WERI-Rb-1 (cell line): ENCODE results near the gene HPX.

ENCODE experiments used
- DNase-seq: peaks from one replicate; pipeline ENCODE4 v3.0.0-alpha.2; 2020
- H3K27ac ChIP-seq: fragments of 250-450 bp; sonication (Bioruptor Pico); 2 replicates; pipeline ENCODE4 v1.5.1; 2020; ENCODE audit warnings: mild to moderate bottlenecking, moderate library complexity
- H3K27me3 ChIP-seq: fragments of 250-450 bp; sonication (Bioruptor Pico); 2 replicates; pipeline ENCODE4 v1.5.1; 2021; ENCODE audit warnings: mild to moderate bottlenecking, low read depth, moderate library complexity; ENCODE audit not compliant: insufficient read depth, severe bottlenecking
- H3K36me3 ChIP-seq: fragments of 250-450 bp; sonication (Bioruptor Pico); 2 replicates; pipeline ENCODE4 v1.5.1; 2020; ENCODE audit warnings: mild to moderate bottlenecking, moderate library complexity
- H3K4me3 ChIP-seq: 2 replicates; pipeline ENCODE4 v1.5.1; 2011; ENCODE audit warnings: low read depth, mild to moderate bottlenecking, control low read depth, low read length
- H3K9me3 ChIP-seq: fragments of 250-450 bp; sonication (Bioruptor Pico); 2 replicates; pipeline ENCODE4 v1.5.1; 2021; ENCODE audit warnings: mild to moderate bottlenecking, moderate library complexity; ENCODE audit not compliant: severe bottlenecking
- TF ChIP-seq, protein P1 (sequence below): IDR thresholded peaks from 2 replicates; pipeline ENCODE4 v1.5.1; 2011; ENCODE audit warnings: low read depth, mild to moderate bottlenecking, control low read depth, inconsistent platforms, low read length

HPX gene

DNA sequence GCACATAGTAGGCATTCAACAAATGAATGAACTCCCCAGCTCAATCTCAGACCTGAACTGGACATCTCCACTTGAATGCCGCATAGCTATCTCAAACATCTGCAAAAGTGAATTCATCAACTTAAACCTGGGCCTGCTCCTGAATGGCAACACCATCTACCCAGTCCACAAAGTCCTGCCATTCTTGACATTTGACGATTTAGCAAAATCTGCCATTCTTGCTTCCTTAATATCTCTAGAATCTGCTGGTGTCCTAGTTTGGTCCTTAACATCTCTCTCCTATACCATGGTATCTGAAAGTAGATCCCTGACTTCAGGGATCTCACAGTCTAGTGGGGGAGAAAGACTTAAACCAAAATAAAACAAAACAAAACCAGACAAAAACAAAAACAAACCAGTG lies 12.4 kb upstream of the HPX start:
- H3K27me3 ChIP-seq: no peaks in the 10 kb centered on the region
- H3K4me3 ChIP-seq: no peak overlapping the region
- no peak overlapping the region for H3K27ac ChIP-seq
- no peak for DNase-seq
- TF ChIP-seq, protein P1, sequence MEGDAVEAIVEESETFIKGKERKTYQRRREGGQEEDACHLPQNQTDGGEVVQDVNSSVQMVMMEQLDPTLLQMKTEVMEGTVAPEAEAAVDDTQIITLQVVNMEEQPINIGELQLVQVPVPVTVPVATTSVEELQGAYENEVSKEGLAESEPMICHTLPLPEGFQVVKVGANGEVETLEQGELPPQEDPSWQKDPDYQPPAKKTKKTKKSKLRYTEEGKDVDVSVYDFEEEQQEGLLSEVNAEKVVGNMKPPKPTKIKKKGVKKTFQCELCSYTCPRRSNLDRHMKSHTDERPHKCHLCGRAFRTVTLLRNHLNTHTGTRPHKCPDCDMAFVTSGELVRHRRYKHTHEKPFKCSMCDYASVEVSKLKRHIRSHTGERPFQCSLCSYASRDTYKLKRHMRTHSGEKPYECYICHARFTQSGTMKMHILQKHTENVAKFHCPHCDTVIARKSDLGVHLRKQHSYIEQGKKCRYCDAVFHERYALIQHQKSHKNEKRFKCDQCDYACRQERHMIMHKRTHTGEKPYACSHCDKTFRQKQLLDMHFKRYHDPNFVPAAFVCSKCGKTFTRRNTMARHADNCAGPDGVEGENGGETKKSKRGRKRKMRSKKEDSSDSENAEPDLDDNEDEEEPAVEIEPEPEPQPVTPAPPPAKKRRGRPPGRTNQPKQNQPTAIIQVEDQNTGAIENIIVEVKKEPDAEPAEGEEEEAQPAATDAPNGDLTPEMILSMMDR: no peak
- H3K9me3 ChIP-seq: no peaks in the 10 kb centered on the region
- peaks cover 67% of the 10 kb centered on the region for H3K36me3 ChIP-seq

DNA sequence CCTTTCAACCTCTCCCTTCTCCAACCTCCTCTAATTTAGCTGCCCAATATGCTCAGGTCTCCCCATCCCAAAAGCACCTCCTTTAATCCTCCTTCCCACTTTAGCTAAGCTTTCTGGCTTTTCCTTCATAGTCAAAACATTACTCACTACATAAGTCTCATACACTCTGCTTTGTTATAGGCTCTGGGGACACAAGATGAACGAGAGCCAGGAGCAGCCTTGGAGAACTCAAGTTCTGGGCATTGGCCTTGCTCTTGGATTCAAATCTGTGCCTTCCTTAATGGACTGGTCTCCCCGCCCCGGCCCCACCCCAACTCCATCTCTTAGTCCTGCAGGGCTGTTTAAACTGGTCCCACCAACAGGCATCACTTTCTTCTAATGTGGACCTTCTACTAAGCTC lies 11.4 kb upstream of the HPX start:
- H3K4me3 ChIP-seq: no peak overlapping the region
- no peak overlapping the region for H3K27ac ChIP-seq
- no peaks in the 10 kb centered on the region for H3K27me3 ChIP-seq
- no peaks in the 10 kb centered on the region for H3K9me3 ChIP-seq
- peaks cover 63% of the 10 kb centered on the region for H3K36me3 ChIP-seq
- TF ChIP-seq, protein P1: no peak
- DNase-seq: no peak

DNA sequence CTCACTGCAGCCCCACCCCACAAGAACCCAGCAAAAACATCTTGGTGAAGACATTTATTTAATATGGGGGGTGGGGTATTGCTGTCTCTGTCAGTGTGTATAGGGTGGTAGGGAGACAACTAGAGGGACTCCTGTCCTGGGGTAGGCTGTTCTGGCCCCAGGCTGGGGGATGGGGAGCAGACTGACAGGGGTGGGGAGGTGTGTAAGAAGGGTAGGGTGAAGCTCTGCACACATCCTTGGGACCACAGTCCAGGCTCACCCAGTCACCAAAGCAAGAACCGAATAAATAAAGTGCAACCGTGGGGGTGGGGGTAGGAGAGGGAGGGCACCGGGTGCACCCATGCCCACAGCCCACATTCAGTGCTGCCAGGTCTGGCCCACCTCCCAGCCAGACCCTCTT lies 7.8 kb upstream of the HPX start:
- Histone ChIP-seq H3K4me3 (no peak overlapping the region), H3K27me3 (no peaks in the 10 kb centered on the region), H3K27ac (no peak overlapping the region), H3K9me3 (no peaks in the 10 kb centered on the region), H3K36me3 (peaks cover 31% of the 10 kb centered on the region)
- TF ChIP-seq, protein P1: no peak
- no peak for DNase-seq

DNA sequence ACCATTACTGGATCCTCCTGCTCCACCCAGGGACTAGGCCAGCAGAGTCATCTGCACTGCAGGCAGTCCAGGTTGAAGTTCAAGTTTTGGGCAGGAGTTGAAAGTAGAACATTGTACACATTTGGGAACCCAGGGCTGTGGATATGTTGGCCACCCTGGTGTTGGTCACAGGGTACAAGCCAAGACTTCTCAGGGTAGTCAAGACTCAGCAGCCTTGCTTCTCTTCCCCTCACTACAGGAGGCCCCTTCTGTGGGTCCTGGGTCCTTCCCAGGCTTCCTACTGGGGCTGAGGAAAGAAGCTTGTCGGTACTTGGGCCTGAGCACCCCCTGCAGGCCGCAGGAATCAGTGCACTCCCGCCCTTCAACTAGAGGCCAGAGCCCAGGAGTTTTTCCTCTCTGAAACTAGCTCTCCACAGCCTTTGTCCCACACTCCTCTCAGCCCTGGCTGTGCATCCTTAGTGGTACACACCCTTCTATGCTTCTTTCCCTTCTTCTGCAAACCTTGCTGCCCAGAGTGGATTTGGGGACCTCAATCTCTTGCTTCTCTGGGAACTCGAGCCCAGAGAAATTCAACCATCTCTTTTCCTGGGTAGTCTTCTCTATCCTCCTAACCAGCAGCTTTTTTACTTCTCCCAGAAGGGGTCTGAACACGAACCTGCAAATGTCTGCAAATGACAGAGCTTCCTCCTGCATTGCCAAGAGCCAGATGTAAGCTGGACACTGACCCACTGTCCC lies 2.6 kb upstream of the HPX start:
- TF ChIP-seq, protein P1: peak; percentile 92
- peak; percentile 68 for DNase-seq
- Histone ChIP-seq H3K27ac (peak overlapping the region; percentile 10), H3K27me3 (no peaks in the 10 kb centered on the region), H3K36me3 (peaks cover 4% of the 10 kb centered on the region; the same call in 1 of the 2 replicates), H3K4me3 (no peak overlapping the region), H3K9me3 (no peaks in the 10 kb centered on the region)

DNA sequence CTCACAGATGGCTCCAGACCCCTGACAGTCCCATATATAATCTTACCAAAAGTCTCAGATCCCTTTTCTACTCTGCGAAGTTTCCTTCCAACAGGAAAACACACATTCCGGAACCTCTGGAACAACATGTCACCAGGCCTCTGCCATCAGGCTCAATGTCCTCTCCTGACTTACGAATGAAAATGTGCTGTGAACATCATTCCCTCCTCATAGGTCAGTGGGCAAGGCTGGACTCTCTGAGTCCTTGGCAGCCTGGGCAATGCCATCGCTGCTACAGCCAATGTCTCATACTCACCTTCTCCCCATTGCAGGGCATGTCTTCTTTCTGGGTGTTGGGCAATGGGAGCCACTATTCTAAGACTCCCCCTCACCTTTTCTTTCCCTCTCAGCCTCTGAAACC lies 1.7 kb upstream of the HPX start:
- Histone ChIP-seq H3K36me3 (no peaks in the 10 kb centered on the region), H3K27ac (no peak overlapping the region), H3K4me3 (no peak overlapping the region), H3K27me3 (no peaks in the 10 kb centered on the region), H3K9me3 (no peaks in the 10 kb centered on the region)
- DNase-seq: no peak
- TF ChIP-seq, protein P1: no peak

DNA sequence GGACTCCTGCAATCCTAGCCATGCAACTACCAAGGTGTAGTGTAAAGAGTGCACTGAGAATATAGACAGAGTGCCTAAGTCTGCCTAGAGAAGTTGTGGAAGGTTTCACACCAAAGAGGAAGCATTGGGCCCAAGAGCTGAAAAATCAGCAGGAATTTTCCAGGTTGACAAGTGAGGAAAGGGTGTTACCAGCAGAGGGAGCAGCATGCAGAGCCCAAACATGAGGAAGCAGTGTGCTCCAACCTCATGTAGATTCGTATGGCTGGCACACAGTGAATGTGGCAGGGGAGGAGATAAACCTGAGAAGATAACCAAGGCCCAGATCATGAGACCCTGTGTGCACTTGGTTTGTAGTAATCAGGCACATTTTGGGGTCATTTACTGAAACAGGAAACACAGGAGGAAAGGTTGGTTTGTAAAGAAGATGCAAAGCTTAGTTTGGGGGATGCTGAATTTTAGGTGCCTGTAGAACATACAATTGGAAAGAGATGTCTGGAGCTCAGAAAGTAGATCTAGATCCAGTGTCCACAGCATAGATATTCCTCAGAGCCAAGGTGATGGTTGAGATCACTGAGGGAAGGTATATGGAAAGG lies 1.7 kb downstream of the HPX start:
- Histone ChIP-seq H3K4me3 (no peak overlapping the region), H3K36me3 (no peaks in the 10 kb centered on the region), H3K27ac (no peak overlapping the region), H3K9me3 (no peaks in the 10 kb centered on the region), H3K27me3 (no peaks in the 10 kb centered on the region)
- TF ChIP-seq, protein P1: peak; percentile 90
- DNase-seq: peak; percentile 63
